ENCODE measurements around the gene GABBR2. TPM values are rescaled to one million over a fixed set of nuclear protein-coding genes. Genes with fewer than 3 reads are reported as not detected.

The GABBR2 gene
- total RNA-seq, 4 donors from 2014 or later = 0.32 to 1.7 TPM; not detected in 2

DNA sequence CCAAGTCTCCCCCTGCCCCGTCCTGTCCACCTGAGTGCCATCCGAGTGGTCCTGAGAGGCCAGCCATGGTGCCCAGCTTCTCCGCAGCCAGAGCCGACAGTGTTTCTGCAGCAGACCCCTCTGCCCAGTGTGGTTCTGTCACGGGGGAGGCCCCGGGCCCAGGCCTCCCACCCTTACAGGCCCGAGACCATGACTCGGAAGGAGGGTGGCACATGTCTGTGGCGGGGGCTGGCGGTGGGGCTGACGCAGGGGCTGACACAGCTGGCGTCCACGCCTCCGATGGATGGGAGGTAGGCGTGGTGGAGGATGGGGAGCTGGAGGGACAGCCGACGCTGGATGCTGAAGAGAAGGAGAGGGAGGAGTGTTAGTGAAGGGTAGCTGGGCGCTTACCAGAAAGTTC lies 418.3 kb downstream of the GABBR2 start:
- WGBS = 91% methylated on average over 17 of the region's 18 CpGs
- no peak overlapping the region for H3K27ac ChIP-seq
- no peak for TF ChIP-seq POLR2A (IDR thresholded peaks at IDR 0.05)
- no peak for TF ChIP-seq CTCF (IDR thresholded peaks at IDR 0.05)
- no peak for TF ChIP-seq POLR2AphosphoS5 (IDR thresholded peaks at IDR 0.05)
- no peaks in the 10 kb centered on the region for H3K4me1 ChIP-seq
- H3K9me3 ChIP-seq = no peaks in the 10 kb centered on the region
- H3K36me3 ChIP-seq = no peaks in the 10 kb centered on the region
- H3K4me3 ChIP-seq = no peak overlapping the region
- H3K27me3 ChIP-seq = no peaks in the 10 kb centered on the region
- no peak for DNase-seq (ENCODE audit: low spot score in 2 of 2)

DNA sequence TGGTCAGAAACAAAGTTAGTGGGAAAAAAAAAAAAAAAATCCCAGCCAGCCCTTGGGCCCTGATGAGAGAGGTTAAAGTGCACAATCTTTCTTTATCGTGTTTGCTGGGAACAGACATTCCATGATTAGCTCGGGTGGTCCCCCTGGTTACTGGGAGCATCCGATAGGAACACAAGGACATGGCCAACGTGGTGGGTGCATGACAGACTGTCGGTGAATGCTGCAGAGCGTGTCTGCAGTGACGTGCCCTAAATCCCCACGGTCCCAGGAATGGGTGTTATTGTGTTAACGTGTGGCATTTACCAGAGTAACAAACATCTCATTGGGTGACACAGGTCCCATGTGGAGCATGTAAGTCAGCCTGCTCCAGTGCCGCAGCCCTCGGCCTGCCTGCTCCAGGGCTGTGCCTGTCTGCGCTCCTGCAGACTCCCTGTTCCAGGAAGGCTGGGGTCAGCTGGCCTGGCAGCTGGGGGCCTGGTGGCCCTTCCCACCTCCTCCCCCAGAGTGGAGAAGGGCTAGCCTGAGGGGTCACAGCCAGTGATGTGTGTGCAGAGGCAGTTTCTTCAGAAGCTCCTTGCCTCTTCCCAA lies 419.0 kb downstream of the GABBR2 start:
- H3K36me3 ChIP-seq = no peaks in the 10 kb centered on the region
- WGBS = 77% methylated on average over 12 of the region's 12 CpGs

DNA sequence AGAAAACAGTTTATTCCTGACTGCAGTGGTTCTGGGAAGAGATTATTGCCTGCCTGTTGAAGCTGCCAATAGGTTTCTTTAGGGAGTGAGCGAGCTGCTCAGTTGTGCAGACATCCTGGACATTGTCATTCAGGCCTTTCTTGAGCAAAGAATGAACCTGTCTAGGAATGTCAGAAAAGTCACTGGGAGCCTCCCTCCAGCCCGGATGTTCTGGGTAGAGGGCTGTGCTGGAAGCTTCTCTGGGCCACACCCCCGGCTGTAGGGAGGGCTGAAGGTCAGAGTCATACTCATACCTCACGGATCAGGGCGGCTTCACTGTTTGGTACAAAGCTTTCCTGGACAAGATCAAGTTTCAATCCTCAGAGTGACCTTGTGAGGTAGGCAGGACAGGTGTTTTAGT lies 419.9 kb downstream of the GABBR2 start:
- Histone ChIP-seq H3K36me3 (no peaks in the 10 kb centered on the region), H3K27me3 (no peaks in the 10 kb centered on the region), H3K27ac (no peak overlapping the region), H3K4me1 (no peaks in the 10 kb centered on the region), H3K4me3 (no peak overlapping the region), H3K9me3 (no peaks in the 10 kb centered on the region)
- no peak for DNase-seq (ENCODE audit: low spot score in 2 of 2)
- 71% methylated on average over 4 of the region's 5 CpGs for WGBS
- TF ChIP-seq CTCF (IDR thresholded peaks at IDR 0.05) (no peak), POLR2A (IDR thresholded peaks at IDR 0.05) (no peak), EP300 (IDR thresholded peaks at IDR 0.05) (no peak), POLR2AphosphoS5 (IDR thresholded peaks at IDR 0.05) (no peak)

More for the DNA sequence above, 419.0 kb downstream of the GABBR2 start:
- Histone ChIP-seq H3K9me3 (no peaks in the 10 kb centered on the region), H3K4me3 (no peak overlapping the region), H3K4me1 (no peaks in the 10 kb centered on the region), H3K27ac (no peak overlapping the region), H3K27me3 (no peaks in the 10 kb centered on the region)
- TF ChIP-seq CTCF (IDR thresholded peaks at IDR 0.05) (no peak), EP300 (IDR thresholded peaks at IDR 0.05) (no peak), POLR2AphosphoS5 (IDR thresholded peaks at IDR 0.05) (no peak), POLR2A (IDR thresholded peaks at IDR 0.05) (no peak)
- no peak for DNase-seq (ENCODE audit: low spot score in 2 of 2)

DNA sequence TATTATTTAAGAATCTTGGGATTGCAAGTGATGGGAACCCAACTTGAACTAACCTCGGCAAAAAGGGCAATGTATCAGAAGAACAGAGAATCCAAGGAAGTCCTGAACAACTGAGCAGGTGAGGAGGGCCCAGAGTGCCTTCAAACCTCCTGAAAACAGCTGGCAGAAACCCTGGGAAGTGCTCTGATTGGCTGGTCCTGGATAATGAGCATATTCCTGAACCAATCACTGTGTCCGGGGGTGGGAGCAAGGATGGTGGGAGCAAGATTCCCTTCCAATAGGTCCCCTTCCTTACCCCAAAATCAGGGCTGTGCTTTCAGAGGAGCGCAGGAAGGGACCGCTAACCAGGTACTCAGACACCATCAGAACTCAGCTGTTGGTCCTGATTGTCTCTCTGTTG lies 421.4 kb downstream of the GABBR2 start:
- H3K36me3 ChIP-seq = no peaks in the 10 kb centered on the region
- 94% methylated on average over 4 of the region's 4 CpGs for WGBS
- no peak for TF ChIP-seq POLR2A (IDR thresholded peaks at IDR 0.05)
- no peak for TF ChIP-seq CTCF (IDR thresholded peaks at IDR 0.05)
- TF ChIP-seq POLR2AphosphoS5 (IDR thresholded peaks at IDR 0.05) = no peak
- TF ChIP-seq EP300 (IDR thresholded peaks at IDR 0.05) = no peak

GRCh38 chr9:98285446-98285845 lies 423.3 kb downstream of the GABBR2 start:
- no peaks in the 10 kb centered on the region for H3K4me1 ChIP-seq
- TF ChIP-seq POLR2A (IDR thresholded peaks at IDR 0.05) = no peak
- TF ChIP-seq POLR2AphosphoS5 (IDR thresholded peaks at IDR 0.05) = no peak
- no peak for TF ChIP-seq CTCF (IDR thresholded peaks at IDR 0.05)
- TF ChIP-seq EP300 (IDR thresholded peaks at IDR 0.05) = no peak
- H3K36me3 ChIP-seq = no peaks in the 10 kb centered on the region
- no peaks in the 10 kb centered on the region for H3K9me3 ChIP-seq
- no peak overlapping the region for H3K27ac ChIP-seq
- no peak overlapping the region for H3K4me3 ChIP-seq
- H3K27me3 ChIP-seq = peaks cover 2% of the 10 kb centered on the region
- DNase-seq (ENCODE audit: low spot score in 2 of 2) = no peak
- 71% methylated on average over 4 of the region's 4 CpGs for WGBS

More for the DNA sequence above, 421.4 kb downstream of the GABBR2 start:
- no peak for DNase-seq (ENCODE audit: low spot score in 2 of 2)
- Histone ChIP-seq H3K4me3 (no peak overlapping the region), H3K4me1 (no peaks in the 10 kb centered on the region), H3K27ac (no peak overlapping the region), H3K9me3 (no peaks in the 10 kb centered on the region), H3K27me3 (no peaks in the 10 kb centered on the region)

Data from suprapubic skin (tissue), 4 donors.